GM21390 (cell line): ENCODE results near the gene AP2A1.

Source experiments
- ATAC-seq: cut with Tn5 transposase; IDR thresholded peaks from one replicate; pipeline ENCODE4 v1.9.1; 2021; ENCODE audit not compliant: unreplicated experiment

The AP2A1 gene

GRCh38 chr19:49837009-49837310, 70.2 kb downstream of the AP2A1 start:
- no peak for ATAC-seq

GRCh38 chr19:49837425-49837824, 70.6 kb downstream of the AP2A1 start:
- ATAC-seq: no peak

GRCh38 chr19:49838885-49839588, 72.2 kb downstream of the AP2A1 start:
- no peak for ATAC-seq

- no peak for ATAC-seq
Measured at GRCh38 chr19:49839713-49840112, 72.9 kb downstream of the AP2A1 start.

- no peak for ATAC-seq
Measured at GRCh38 chr19:49840321-49840720, 73.5 kb downstream of the AP2A1 start.

- ATAC-seq: no peak
Measured at GRCh38 chr19:49840736-49841249, 74.0 kb downstream of the AP2A1 start.

GRCh38 chr19:49843265-49843664, 76.5 kb downstream of the AP2A1 start:
- no peak for ATAC-seq

- no peak for ATAC-seq
Measured at GRCh38 chr19:49844138-49845095, 77.6 kb downstream of the AP2A1 start.

- no peak for ATAC-seq
Measured at GRCh38 chr19:49845414-49845813, 78.6 kb downstream of the AP2A1 start.

- no peak for ATAC-seq
Measured at GRCh38 chr19:49846408-49846807, 79.6 kb downstream of the AP2A1 start.

GRCh38 chr19:49847731-49848696, 81.2 kb downstream of the AP2A1 start:
- no peak for ATAC-seq

- no peak for ATAC-seq
Measured at GRCh38 chr19:49848938-49849337, 82.1 kb downstream of the AP2A1 start.

GRCh38 chr19:49849433-49850220, 82.8 kb downstream of the AP2A1 start:
- no peak for ATAC-seq

- no peak for ATAC-seq
Measured at GRCh38 chr19:49850221-49850486, 83.4 kb downstream of the AP2A1 start.

GRCh38 chr19:49850487-49851342, 83.9 kb downstream of the AP2A1 start, which contains the start of gene PTOV1:
Gene PTOV1, plus strand, starts transcription at chr19:49851159.
- ATAC-seq: peak; percentile 57

- ATAC-seq: no peak
Measured at GRCh38 chr19:49851456-49852259, 84.9 kb downstream of the AP2A1 start.

GRCh38 chr19:49852631-49853126, 85.9 kb downstream of the AP2A1 start:
- no peak for ATAC-seq

- ATAC-seq: no peak
Measured at GRCh38 chr19:49853852-49854377, 87.1 kb downstream of the AP2A1 start.
